B cell (primary cell): ENCODE results near the gene UBFD1.

Experiments used
- CTCF ChIP-seq: fragments of 200-600 bp; IDR thresholded peaks from one replicate; pipeline ENCODE4 v1.8.0; 2022; ENCODE audit warnings: antibody characterized with exemption, mild to moderate bottlenecking
- EZH2 ChIP-seq: IDR thresholded peaks from 2 replicates; pipeline ENCODE4 v1.6.1; 2012; ENCODE audit warnings: borderline replicate concordance, low read depth, mild to moderate bottlenecking, moderate library complexity, low read length; ENCODE audit not compliant: insufficient read depth, poor library complexity, severe bottlenecking

- TF ChIP-seq CTCF (no peak), EZH2 (no peak)
Observed at GRCh38 chr16:23577493-23577892, 20.0 kb downstream of the UBFD1 start.
